Tibial nerve (tissue), 3 donors: ENCODE data around the gene SLC12A8.

ENCODE experiments used
- POLR2A ChIP-seq, 2 donors: fragments of 450-650 bp; IDR thresholded peaks; one replicate each; pipeline ENCODE4 v1.6.1; 2017; ENCODE audit warnings: antibody characterized with exemption in 2 of 2, mild to moderate bottlenecking in 2 of 2, moderate library complexity in 2 of 2
- TF ChIP-seq, protein P1 (sequence below), 5 experiments: fragments of 200-600 bp in 3 of 5; fragments of 450-650 bp in 2 of 5; sonication (generic) in 3 of 5; IDR thresholded peaks; one replicate each; pipeline ENCODE4 v1.5.1; 2016 to 2019; ENCODE audit warnings: antibody characterized with exemption in 5 of 5, mild to moderate bottlenecking in 3 of 5, moderate library complexity in 2 of 5

DNA sequence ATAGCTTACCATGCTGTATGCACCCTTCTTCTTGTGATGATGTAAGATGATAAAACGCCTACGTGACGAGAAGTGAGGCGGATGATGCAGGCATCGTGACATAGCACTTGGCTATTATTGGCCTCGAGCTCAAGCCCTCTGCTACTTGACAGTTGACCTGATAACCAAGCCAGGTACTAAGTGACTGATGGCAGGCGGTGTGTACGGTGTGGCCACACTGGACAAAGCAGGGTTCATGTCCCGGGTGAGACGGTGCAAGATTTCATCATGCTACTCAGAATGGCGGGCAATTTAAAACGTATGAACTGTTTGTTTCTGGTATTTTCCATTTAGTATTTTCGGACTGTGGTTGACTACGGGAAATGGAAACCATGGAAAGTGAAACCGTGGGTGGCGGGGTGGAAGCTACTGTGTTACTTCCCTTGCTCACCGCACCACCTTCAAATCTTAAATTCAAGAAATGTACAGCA is 57.7 kb downstream of the SLC12A8 start:
- TF ChIP-seq, protein P1, sequence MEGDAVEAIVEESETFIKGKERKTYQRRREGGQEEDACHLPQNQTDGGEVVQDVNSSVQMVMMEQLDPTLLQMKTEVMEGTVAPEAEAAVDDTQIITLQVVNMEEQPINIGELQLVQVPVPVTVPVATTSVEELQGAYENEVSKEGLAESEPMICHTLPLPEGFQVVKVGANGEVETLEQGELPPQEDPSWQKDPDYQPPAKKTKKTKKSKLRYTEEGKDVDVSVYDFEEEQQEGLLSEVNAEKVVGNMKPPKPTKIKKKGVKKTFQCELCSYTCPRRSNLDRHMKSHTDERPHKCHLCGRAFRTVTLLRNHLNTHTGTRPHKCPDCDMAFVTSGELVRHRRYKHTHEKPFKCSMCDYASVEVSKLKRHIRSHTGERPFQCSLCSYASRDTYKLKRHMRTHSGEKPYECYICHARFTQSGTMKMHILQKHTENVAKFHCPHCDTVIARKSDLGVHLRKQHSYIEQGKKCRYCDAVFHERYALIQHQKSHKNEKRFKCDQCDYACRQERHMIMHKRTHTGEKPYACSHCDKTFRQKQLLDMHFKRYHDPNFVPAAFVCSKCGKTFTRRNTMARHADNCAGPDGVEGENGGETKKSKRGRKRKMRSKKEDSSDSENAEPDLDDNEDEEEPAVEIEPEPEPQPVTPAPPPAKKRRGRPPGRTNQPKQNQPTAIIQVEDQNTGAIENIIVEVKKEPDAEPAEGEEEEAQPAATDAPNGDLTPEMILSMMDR (IDR thresholded peaks at IDR 0.05) = no peak
- TF ChIP-seq POLR2A (IDR thresholded peaks at IDR 0.05) = no peak
